Measurements from ENCODE around the gene LDHA.

GRCh38 chr11:18420067-18420466 is 25.7 kb downstream of the LDHA start:
- no peak for TF ChIP-seq CTCF (conservative IDR thresholded peaks at IDR 0.05; ENCODE audit: low read length)
- TF ChIP-seq EZH2phosphoT487 (IDR thresholded peaks at IDR 0.05; ENCODE audit: borderline replicate concordance, low read depth, low read length): no peak

Measured in OCI-LY7 (cell line).